Measurements from ENCODE around the gene SEMA3G. TPM values are rescaled to one million over a fixed set of nuclear protein-coding genes. Genes with fewer than 3 reads are reported as not detected.

The SEMA3G gene
- total RNA-seq, 3 donors from 2014 or later (not counting 1 experiment from before 2014, with no cell fraction given) = 0.07 to 0.55 TPM; not detected in 1

DNA sequence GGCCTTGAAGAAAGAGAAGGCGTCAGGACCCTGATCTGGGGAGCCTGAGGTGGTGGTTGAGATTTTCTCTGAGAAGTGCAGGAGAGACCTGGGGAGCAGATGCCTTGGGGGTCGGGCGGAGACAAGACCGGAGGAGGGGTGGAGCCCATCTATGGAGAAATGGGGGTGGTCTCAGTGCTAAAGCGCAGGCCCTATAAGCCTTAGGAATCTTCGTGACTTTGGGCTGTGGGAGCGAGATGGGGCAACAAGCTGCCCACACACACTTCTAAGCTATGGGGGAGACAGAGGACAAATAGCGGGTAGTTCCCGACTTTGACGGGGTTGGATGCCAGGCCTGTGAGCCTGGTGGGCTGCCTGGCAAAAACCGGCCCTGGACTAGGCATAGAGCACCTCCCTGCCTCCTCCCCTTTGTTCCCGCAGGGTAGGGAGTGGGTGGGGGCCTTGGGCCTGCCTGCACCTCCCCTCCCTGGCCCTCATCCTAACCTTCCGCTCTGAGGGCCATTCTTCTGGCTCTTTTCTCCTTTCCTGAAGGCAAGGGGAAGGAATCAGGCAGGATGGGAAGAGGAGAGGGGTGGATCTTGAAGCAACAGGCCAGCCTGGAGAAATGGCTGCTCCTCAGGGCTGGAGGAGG, 11.4 kb upstream of the SEMA3G start:
- Histone ChIP-seq H3K36me3 (ENCODE audit: control insufficient read depth, insufficient read depth, low read length) (peaks cover 8% of the 10 kb centered on the region), H3K9me3 (ENCODE audit: control insufficient read depth, insufficient read depth, low read length) (no peaks in the 10 kb centered on the region), H3K4me3 (ENCODE audit: low read length) (peak overlapping the region; percentile 93), H3K27me3 (ENCODE audit: control insufficient read depth, insufficient read depth, low read length) (no peaks in the 10 kb centered on the region), H3K4me1 (ENCODE audit: control insufficient read depth, insufficient read depth, low read length) (peaks cover 52% of the 10 kb centered on the region), H3K27ac (ENCODE audit: low read length) (peak overlapping the region; percentile 90)
- ATAC-seq = no peak
- intact Hi-C loops (cut with micrococcal nuclease) = loop anchor here (5.0 kb wide), 1 partner anchor 81 kb away; the partner anchor contains the start of gene UQCC5
- WGBS (ENCODE audit: insufficient coverage) = 37% methylated on average over 11 of the region's 13 CpGs
- Mint-ChIP-seq H3K27ac (peak overlapping the region; percentile 95 to 96), H3K4me1 (peaks cover 46 to 50% of the 10 kb centered on the region in 2 donors), H3K9me3 (no peaks in the 10 kb centered on the region), H3K36me3 (no peaks in the 10 kb centered on the region), H3K27me3 (ENCODE audit: low read depth in 2 of 2) (no peaks in the 10 kb centered on the region), H3K4me3 (peak overlapping the region; percentile 96)
- TF ChIP-seq, protein P1, sequence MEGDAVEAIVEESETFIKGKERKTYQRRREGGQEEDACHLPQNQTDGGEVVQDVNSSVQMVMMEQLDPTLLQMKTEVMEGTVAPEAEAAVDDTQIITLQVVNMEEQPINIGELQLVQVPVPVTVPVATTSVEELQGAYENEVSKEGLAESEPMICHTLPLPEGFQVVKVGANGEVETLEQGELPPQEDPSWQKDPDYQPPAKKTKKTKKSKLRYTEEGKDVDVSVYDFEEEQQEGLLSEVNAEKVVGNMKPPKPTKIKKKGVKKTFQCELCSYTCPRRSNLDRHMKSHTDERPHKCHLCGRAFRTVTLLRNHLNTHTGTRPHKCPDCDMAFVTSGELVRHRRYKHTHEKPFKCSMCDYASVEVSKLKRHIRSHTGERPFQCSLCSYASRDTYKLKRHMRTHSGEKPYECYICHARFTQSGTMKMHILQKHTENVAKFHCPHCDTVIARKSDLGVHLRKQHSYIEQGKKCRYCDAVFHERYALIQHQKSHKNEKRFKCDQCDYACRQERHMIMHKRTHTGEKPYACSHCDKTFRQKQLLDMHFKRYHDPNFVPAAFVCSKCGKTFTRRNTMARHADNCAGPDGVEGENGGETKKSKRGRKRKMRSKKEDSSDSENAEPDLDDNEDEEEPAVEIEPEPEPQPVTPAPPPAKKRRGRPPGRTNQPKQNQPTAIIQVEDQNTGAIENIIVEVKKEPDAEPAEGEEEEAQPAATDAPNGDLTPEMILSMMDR (IDR thresholded peaks at IDR 0.05) = no peak
- DNase-seq = peak in 1 of 2 donors; percentile 35

DNA sequence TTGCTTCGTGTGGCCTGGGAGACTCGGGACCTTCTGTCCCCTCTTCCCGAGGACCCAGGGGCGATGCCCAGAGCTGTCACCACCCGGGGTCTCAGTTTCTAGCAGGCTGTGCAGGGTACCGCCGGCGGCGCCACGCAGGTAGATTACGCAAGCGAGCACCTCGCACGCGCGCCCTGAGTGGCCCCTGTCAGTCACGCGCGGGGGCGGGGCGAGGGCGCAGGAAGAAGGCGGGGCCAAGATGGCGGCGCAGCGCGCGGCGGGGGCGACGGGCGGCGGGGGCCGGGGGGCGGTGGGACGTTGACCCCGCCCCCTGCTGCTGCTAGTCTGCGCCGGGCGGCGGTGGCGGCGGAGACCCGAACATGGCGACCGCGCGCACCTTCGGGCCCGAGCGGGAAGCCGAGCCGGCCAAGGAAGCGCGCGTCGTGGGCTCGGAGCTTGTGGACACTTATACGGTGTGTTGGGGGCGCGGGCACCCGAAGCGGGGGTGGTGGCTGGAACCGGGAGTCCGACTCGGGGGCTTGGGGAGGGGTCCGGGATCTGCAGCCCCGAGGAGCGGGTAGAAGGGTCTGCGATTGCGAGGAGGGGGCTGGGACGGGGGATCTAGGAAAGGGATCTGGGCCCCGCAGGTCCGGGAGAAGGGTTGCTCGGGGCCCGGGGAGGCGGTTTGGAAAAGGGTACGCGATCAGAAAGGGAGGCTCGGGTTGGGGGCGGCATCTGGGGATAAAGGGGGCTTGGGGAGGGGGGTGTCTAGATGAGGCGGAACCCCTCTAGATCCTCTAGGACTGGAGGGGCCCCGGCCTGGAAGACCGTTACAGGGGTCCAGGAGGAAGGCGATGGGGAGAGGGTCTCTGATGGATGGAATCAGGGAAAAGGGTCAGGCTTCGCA, 10.6 kb upstream of the SEMA3G start, which contains the start of gene NISCH:
TSS of gene NISCH (plus strand) at position 322 of the 886 bp plus-strand sequence. CDS start at position 360, 38 bp downstream.
- intact Hi-C loops (cut with micrococcal nuclease) = loop anchor here (5.0 kb wide), 1 partner anchor 82 kb away; the partner anchor contains the start of gene UQCC5
- peak within 1 kb of the TSS; percentile 93 for H3K4me3 ChIP-seq (ENCODE audit: low read length)
- peaks cover 46 to 50% of the 10 kb centered on the region in 2 donors for H3K4me1 Mint-ChIP-seq
- peak within 1 kb of the TSS; percentile 96 for H3K4me3 Mint-ChIP-seq
- no peaks in the 10 kb centered on the region for H3K9me3 ChIP-seq (ENCODE audit: control insufficient read depth, insufficient read depth, low read length)
- WGBS (ENCODE audit: insufficient coverage) = under 1% methylated on average over 86 of the region's 86 CpGs
- H3K36me3 ChIP-seq (ENCODE audit: control insufficient read depth, insufficient read depth, low read length) = peaks cover 3% of the 10 kb centered on the region
- H3K9me3 Mint-ChIP-seq = no peaks in the 10 kb centered on the region
- DNase-seq (peak; percentile 97), ATAC-seq (peak; percentile 81 to 93 (median 87))
- H3K4me1 ChIP-seq (ENCODE audit: control insufficient read depth, insufficient read depth, low read length) = peaks cover 52% of the 10 kb centered on the region
- H3K27me3 Mint-ChIP-seq (ENCODE audit: low read depth in 2 of 2) = no peaks in the 10 kb centered on the region
- no peaks in the 10 kb centered on the region for H3K27me3 ChIP-seq (ENCODE audit: control insufficient read depth, insufficient read depth, low read length)
- TF ChIP-seq, protein P1 (IDR thresholded peaks at IDR 0.05) = no peak
- no peaks in the 10 kb centered on the region for H3K36me3 Mint-ChIP-seq
- H3K27ac ChIP-seq (ENCODE audit: low read length) = peak within 1 kb of the TSS; percentile 90
- H3K27ac Mint-ChIP-seq = peak within 1 kb of the TSS; percentile 95 to 96

DNA sequence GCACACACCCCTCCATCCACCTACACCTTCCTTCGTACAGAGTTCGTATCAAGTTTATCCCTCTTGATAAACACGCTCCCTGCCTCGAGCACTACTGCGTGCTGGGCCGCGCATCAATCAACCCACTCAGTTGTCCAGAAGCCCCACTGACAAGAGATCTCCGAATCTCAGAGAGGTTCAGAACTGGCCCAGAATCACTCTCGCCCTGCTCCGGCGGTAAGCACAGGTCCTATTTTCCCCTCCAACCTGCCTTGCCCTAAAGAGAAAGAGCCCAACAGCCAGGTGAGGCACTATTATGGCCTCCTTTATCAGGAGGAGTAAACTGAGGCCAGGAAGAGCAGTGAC, 10.0 kb upstream of the SEMA3G start:
- no peaks in the 10 kb centered on the region for H3K27me3 Mint-ChIP-seq (ENCODE audit: low read depth in 2 of 2)
- intact Hi-C loops (cut with micrococcal nuclease) = loop anchor here (5.0 kb wide), 1 partner anchor 82 kb away; the partner anchor contains the start of gene UQCC5
- 55% methylated on average over 11 of the region's 11 CpGs for WGBS (ENCODE audit: insufficient coverage)
- H3K4me1 ChIP-seq (ENCODE audit: control insufficient read depth, insufficient read depth, low read length) = peaks cover 52% of the 10 kb centered on the region
- no peaks in the 10 kb centered on the region for H3K36me3 Mint-ChIP-seq
- peak overlapping the region; percentile 95 to 96 for H3K27ac Mint-ChIP-seq
- peaks cover 46 to 50% of the 10 kb centered on the region in 2 donors for H3K4me1 Mint-ChIP-seq
- no peak for ATAC-seq
- H3K9me3 Mint-ChIP-seq = no peaks in the 10 kb centered on the region
- TF ChIP-seq, protein P1 (IDR thresholded peaks at IDR 0.05) = no peak
- H3K4me3 Mint-ChIP-seq = peak overlapping the region; percentile 96
- H3K27me3 ChIP-seq (ENCODE audit: control insufficient read depth, insufficient read depth, low read length) = no peaks in the 10 kb centered on the region
- peak overlapping the region; percentile 59 for H3K4me3 ChIP-seq (ENCODE audit: low read length)
- no peak for DNase-seq
- peaks cover 3% of the 10 kb centered on the region for H3K36me3 ChIP-seq (ENCODE audit: control insufficient read depth, insufficient read depth, low read length)
- no peaks in the 10 kb centered on the region for H3K9me3 ChIP-seq (ENCODE audit: control insufficient read depth, insufficient read depth, low read length)
- H3K27ac ChIP-seq (ENCODE audit: low read length) = peak overlapping the region; percentile 88
